B cell (primary cell): Measurements from ENCODE around the gene ENDOG.

Source experiments
- CTCF ChIP-seq: fragments of 200-600 bp; IDR thresholded peaks from one replicate; pipeline ENCODE4 v1.8.0; 2022; ENCODE audit warnings: antibody characterized with exemption, mild to moderate bottlenecking
- EZH2 ChIP-seq: IDR thresholded peaks from 2 replicates; pipeline ENCODE4 v1.6.1; 2012; ENCODE audit warnings: borderline replicate concordance, low read depth, mild to moderate bottlenecking, moderate library complexity, low read length; ENCODE audit not compliant: insufficient read depth, poor library complexity, severe bottlenecking

- no peak for TF ChIP-seq CTCF
- no peak for TF ChIP-seq EZH2
Observed at GRCh38 chr9:128771094-128771721, 47.1 kb upstream of the ENDOG start.
